ENCODE data around the gene HNRNPF. TPM values are rescaled to one million over a fixed set of nuclear protein-coding genes. Genes with fewer than 3 reads are reported as not detected.
A peak's percentile ranks its signal among the peaks of the same experiment; 100 is the strongest.

Gene HNRNPF
- total RNA-seq, 1 donor from 2014 or later, result 184 TPM

DNA sequence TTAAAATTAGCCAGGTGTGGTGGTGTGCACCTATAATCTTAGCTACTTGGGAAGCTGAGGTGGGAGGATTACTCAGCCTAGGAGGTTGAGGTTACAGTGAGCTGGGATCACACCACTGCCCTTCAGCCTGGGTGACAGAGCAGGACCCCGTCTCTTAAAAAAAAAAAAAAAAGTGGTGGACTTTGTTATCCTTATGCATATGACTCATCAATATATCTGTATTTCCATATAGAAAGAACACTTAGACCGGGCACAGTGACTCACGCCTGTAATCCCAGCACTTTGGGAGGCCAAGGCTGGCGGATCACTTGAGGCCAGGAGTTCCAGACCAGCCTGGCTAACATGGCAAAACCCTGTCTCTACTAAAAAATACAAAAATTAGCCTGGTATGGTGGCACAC, 13.0 kb upstream of the HNRNPF start:
- DNase-seq (ENCODE audit: low spot score), result peak; percentile 28

DNA sequence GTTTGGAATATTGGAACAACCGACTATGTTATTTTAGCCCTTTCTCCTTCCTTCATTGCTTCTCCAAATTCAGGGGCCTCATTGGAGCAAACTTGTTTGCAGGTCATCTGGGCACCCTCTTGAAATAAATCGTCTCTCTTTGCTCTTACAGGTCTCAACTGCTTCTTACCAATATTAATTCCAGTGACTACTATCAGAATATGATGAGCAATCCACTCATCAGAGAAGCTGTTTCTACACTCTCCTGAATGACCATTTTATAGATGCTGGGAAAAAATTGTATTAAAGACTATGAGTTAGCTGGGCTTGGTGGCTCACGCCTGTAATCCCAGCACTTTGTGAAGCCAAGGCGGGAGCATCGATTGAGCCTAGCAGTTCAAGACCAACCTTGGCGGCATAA, 12.5 kb upstream of the HNRNPF start:
- DNase-seq (ENCODE audit: low spot score), result no peak

DNA sequence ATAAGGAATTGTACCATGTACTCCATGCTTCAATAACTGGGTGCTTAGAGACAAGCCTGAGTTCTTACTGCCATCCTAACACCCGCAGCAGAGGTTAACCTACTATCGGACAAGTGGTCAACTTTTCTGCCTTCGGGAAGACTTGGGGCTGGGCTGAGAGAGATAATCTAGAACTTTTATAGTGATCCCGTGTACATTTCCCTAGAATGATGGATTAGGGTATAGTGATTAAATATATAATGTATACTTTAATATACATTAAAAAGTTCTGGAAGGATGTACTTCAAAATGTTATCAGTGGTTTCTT, 12.2 kb upstream of the HNRNPF start:
- DNase-seq (ENCODE audit: low spot score), result no peak

DNA sequence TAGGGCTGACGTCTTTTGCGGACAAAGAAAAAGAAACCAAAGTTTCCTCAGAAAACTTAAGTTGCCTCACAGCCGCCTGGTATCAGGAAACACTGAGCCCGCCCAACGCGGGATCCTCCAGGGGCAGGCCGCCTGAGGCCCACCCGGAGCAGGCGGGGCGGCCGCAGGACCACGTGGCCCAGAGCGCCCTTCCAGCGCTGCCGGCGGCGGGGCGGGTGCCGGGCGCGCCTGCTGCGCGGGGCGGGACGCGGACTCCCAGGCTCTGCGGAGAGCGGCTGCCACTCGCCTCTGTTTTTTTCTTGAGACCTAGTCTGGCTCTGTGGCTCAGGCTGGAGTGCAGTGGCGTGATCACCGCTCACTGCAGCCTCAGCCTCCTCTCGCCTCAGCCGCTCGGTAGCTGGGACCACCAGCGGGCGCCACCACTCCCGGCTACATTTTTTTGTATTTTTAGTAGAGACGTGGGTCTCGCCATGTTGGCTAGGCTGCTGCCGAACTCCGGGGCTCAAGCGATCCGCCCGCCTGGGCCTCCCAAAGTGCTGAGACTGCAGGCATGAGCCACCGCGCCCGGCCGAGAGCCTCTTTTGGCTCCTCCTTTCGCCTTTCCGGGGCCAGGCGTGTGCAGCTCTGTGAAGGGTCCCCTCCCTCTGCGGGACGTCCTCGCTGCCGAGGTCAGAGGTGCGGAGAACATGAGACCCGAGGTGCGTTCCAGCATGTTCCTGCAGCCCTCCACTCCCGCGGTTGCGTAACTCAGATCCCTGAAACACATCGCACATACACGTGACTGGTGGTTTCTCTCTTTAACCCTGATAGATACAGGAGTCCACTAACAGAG, 11.6 kb upstream of the HNRNPF start:
- DNase-seq (ENCODE audit: low spot score), result peak; percentile 95

DNA sequence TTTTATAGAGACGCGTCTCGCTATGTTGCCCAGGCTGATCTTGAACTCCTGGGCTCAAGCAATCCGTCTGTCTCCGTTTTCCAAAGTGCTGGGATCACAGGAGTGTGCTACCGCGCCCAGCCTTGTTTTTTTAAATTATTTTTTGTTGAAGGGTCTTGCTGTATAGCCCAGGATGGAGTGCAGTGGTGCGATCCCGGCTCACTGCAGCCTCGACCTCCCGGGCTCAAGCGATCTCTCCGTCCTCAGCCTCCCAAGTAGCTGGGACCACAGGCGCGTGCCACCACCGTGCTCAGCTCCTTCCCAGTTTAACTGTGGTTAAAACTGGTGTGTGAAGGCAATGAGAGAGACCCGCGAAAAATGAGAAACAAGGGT, 11.0 kb upstream of the HNRNPF start:
- no peak for DNase-seq (ENCODE audit: low spot score)

DNA sequence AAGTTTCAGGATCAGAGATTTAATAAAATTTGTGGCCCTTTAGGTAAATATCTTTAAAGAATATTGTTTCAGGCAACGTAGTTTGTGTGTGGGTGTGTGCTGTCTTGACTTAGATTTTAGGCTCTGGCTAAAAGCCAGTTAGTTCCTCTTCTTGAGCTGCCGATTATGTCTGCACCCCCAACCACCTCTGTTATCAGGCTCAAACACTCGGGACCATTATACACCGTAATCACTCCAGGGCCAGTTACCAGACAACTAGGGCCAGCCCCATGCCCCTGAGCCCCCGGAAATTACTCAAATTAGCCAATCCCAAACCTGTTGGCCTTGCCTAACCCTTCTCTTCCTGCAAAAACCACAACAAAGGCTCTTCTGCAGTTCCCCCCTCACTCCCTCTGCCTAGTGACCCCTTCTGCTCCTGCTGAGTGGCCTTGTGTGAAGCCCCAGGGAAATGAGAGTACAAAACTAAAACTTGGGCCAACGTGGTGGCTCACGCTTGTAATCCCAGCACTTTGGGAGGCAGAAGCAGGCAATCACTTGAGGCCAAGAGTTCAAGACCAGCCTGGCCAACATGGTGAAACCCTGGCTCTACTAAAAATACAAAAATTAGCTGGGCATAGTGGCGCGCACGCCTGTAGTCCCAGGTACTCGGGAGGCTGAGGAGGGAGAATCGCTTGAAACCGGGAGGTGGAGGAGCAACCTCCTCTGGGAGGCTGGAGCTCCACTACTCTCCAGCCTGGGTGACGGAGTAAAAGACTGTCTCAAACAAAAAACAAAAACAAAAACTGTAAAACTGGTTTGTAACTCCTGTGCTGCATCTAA, 9.2 kb upstream of the HNRNPF start:
- DNase-seq (ENCODE audit: low spot score), result peak; percentile 33

DNA sequence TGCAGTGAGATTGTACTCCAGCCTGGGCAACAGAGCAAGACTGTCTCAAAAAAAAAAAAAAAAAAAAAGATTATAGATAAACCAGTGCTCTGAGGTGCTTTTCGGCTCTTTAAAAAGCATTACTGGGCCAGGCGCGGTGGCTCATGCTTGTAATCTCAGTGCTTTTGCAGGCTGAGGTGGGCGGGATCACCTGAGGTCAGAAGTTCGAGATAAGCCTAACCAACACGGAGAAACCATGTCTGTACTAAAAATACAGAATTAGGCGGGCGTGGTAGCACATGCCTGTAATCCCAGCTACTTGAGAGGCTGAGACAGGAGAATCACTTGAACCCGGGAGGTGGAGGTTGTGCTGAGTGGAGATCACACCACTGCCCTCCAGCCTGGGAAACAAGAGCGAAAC, 6.6 kb upstream of the HNRNPF start:
- DNase-seq (ENCODE audit: low spot score), result no peak

DNA sequence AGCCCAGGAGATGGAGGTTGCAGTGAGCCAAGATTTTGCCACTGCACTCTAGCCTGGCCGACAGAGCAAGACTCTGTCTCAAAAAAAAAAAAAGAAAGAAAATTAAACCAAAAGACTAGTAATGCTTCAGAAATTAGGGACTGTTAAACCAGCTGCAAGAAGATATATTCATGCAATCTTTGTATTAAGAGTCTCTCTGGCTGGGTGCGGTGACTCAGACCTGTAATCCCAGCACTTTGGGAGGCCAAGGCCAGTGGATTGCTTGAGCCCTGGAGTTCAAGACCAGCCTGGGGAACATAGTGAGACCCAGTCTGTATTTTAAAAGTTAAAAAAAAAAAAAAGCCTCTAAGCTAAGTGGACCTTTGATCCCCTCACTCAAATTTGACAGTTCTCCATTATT, 2.5 kb upstream of the HNRNPF start:
- no peak for DNase-seq (ENCODE audit: low spot score)

DNA sequence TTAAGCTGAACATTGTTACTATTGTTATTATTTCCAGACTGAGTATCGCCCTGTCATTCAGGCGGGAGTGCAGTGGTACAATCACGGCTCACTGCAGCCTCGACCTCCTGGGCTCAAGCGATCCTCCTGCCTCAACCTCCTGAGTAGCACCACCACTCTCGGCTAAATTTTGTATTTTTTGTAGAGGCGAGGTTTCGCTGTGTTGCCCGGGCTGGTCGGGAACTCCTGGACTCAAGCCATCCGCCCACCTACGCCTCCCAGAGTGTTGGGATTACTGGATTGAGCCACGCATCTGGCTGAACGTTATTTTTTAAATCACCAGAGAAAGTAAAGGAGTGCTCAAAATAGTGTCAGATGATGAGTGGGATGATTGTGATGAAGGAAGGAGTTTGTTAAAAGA, 1.4 kb upstream of the HNRNPF start:
- DNase-seq (ENCODE audit: low spot score), result peak; percentile 51

DNA sequence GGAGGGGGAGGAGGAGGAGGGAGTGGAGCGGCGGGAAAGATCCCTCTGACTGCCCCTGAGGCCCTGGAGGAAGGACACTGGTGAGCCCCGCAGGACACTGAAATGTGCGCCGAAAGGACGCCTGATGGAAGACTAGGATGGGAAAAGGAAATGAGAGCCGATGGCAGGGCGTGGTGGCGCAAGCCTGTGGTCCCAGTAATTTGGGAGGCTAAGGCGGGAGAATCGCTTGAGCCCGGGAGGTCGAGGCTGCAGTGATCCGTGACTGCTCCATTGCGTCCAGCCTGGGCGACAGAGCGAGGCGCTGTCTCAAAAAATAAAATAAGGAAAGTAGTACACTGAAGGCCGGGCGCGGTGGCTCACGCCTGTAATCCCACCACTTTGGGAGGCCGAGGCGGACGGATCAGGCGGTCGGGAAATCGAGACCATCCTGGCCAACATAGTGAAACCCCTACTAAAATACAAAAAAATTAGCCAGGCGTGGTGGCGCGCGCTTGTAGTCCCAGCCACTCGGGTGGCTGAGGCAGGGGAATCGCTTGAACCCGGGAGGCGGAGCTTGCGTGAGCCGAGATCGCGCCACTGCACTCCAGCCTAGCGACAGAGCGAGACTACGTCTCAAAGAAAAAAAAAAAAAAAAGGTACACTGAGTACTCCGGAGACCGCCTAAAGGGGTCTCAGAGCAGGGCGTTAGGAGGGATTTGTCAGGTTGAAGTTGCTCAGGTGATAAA, 561 bp upstream of the HNRNPF start:
- peak; percentile 90 for DNase-seq (ENCODE audit: low spot score)

DNA sequence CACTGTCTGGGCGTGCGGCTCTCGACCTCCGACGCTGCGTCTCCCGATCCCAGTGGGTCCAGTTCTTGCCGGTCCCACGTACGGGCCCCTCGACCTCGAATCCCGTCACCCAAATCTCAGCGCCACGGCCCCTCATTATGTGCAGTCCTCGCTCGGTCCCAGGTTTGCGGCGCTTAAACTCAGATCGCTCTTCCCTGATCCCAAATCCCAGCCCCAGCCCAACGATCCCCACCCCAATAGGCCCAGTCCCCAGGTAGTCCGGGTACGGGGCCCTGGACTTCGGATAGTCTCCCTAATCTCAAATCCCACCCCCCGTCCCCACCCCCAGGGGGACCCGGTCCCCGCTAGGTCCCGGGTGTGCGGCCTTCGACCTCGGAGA, 666 bp downstream of the HNRNPF start:
- DNase-seq (ENCODE audit: low spot score), result no peak

DNA sequence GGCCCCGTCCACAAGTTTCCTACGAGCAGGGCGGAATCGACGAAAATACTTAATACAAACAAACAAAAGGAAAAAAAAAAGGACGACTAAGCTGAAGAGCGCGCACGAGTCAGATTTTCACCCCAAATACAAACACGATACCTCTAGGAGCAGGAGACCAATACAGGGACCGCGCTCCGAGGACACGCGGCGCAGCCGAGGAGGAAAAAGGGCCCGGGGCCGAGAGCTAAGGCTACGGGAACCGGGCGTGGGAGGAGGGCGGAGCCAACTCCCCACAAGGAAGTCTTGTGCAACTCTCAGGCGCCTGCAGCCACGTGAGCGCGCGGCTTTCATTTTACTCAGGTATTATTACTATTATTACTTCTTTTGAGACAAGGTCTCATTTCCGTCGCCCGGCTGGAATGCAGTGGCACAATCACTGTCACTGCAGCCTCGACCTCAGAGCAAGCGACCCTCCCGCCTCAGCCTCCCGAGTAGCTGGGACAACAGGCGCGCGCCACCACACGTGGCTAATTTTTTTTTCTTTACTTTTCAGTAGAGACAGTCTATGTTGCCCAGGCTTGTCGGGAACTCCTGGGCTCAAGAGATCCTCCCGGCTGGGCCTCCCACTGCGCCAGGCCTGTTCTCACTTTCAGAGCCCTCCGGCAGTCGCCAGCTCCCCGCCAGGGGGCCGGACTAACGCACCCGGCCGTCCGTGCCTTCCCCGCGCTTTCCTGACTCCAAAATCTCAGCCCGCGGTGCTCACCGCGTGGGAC, 1.2 kb downstream of the HNRNPF start:
- DNase-seq (ENCODE audit: low spot score), result peak; percentile 96

DNA sequence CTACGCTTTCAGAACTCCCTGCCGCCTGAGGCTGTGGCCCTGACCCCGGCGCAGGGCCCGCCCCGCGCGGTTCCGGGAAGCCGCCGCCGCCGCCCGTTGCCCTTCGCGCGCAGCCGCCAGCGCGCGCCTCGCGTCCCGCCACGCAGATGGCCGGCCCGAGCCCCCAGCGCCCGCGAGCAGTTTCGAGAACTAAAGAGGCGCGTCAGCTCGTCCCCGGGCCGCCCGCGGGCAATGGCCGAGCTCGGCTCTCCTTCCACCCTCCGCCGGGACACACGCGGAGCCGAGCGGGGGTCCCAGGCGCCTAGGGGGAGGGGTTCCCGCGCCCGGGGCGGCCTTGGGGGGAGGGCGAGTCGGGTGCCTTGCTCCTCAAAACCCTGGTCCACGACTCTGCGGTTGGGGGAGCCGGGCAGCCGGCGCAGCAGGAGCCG, 1.8 kb downstream of the HNRNPF start:
- peak; percentile 93 for DNase-seq (ENCODE audit: low spot score)

DNA sequence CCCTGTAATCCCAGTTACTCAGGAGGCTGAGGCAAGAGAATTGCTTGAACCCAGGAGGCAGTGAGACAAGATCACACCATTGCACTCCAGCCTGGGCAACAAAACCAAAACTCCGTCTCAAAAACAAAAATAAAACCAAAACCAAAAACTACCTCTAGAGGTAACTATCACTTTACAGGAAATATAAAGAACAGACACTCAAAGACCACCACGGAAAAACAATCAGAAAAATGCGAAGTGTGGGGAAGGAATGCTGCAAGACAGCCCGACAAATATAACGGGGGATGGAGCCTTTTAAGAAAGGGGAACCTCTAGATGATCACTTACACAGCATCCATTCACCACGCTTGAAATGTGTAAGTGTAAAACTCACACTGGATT, 4.3 kb downstream of the HNRNPF start:
- DNase-seq (ENCODE audit: low spot score), result no peak

DNA sequence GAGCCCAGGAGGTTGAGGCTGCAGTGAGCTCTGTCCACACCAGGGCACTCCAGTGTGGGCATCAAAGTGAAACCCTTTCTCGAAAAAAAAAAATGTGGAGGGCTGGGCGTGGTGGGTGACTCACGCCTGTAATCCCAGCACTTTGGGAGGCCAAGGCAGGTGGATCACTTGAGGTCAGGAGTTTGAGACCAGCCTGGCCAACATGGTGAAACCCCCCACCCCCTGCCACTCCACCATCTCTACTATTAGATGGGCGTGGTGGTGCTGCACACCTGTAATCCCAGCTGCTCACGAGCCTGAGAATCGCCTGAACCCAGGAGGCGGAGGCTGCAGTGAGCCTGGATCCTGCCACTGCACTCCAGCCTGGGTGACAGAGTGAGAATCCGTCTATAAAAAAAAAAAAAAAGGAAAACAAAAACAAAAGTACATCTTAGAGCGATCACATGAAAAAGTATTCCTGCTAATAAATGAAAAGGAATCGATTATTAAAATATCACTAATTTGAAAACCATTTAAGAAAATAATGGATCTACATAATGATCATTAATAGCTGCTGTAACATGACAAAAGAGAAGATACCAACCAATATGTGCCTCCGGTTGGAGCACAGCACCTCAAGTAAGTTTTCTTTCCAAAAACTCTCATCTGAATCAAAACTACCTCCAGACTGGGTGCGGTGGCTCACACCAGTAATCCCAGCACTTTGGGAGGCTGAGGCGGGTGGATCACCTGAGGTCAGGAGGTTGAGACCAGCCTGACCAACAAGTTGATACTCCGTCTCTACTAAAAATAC, 4.9 kb downstream of the HNRNPF start:
- DNase-seq (ENCODE audit: low spot score), result peak; percentile 84

DNA sequence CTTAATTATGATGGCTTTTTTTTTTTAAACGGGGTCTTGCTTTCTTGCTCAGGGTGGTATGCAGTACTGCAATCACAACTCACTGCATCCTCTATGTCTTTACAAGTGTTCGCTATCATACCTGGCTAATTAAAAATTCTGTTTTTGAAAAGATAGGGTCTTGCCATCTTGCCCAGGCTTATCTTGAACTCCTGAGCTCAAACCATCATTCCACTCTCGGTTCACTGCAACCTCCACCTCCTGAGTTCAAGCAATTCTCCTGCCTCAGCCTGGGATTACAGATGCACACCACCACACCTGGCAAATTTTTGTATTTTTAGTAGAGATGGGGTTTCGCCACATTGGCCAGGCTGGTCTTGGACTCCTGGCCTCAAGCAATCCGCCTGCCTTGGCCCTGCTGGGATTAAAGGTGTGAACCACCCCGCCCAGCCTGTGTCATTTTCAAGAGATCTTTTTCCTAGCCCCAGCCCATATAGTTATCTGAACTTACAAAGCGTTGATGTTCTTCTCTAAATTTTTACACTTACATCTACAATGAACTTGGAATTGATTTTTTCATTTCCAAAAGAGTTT, 6.0 kb downstream of the HNRNPF start:
- DNase-seq (ENCODE audit: low spot score), result peak; percentile 60

DNA sequence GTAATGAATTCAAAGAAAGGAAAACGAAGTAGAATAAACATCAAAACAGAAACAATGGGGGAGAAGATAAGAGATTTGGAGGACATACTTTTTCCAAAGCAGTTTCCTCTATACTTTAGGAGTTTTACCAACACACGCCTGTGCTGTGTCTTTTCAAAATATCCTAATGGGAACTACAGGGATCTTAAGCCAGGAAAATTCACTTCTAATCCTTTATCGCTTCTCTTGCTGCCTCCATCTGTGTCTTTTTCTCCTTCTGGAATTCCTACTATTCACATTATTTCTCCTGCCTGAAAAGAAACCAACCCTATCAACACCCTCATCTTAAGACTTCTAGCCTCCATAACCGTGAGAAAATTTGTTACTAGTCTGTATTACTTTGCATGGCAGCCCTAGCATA, 6.8 kb downstream of the HNRNPF start:
- DNase-seq (ENCODE audit: low spot score), result no peak

DNA sequence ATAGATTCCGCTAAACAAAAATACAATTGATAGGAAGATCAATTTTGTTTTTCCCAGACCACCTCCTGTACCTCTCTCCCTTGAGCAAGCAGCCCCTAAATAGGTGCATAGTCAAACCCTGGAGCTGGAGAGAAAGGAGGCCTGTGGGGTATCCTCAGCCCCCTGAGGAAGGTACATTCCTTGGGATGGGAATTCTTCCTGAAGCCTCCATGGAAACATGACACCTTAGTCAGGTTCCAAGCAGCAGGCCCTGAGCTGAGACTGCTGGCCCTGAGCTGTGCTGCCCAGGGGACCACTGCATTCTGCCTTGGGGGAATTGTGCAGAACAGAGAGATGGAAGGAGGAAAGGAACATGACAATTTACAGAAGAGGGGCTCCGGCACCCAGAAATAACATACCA, 7.4 kb downstream of the HNRNPF start:
- peak; percentile 55 for DNase-seq (ENCODE audit: low spot score)

DNA sequence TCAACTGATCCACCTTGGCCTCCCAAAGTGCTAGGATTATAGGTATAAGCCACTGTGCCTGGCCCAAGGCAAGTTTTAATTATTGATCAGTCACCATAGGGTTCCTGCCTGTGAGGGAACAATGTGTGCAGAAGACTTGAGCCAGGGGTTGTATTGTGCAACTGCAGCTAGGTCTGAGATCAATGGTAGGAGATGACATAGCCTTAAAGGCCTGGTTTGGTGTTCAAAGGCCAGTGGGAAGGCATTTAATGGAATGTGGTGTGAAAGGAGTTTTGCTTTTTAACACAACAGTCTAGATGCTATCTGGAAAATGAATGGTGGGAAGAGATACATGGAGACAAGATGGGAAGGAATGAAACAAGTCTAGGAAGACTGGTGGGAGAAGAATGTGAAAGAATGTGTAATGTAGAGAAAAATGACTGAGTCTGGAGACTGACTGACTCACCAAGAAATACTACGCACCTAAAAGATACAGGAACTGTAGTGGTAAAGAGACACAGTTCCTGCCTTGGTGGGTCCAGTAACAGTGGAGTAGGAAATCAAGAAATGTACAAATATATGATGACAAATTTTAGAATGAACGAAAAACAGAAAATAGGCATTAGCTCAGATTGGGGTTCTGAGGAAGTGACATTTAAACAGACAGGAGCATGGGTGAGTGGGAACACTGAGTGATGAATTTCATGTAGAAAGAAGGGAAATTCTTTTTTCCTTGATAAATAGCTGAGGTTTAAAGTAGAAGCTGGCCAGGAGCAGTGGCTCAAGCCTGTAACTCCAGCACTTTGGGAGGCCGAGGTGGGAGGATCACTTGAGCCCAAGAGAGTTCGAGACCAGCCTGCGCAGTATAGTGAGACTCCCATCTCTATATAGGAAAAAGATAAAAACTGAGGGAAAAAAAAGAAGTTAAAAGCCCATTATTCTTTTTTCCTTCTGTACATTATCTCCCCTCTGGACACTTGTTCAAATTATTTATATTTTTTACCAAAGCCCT, 9.4 kb downstream of the HNRNPF start:
- DNase-seq (ENCODE audit: low spot score), result peak; percentile 53

Data from mesenteric fat pad (tissue), 1 donor.